OCI-M2 (cell line): ENCODE data around the gene PHACTR1.

Source experiments
- DNase-seq: peaks from one replicate; lab custom pipeline; 2025; ENCODE audit not compliant: unreplicated experiment; lab: John Stamatoyannopoulos, UW

Gene PHACTR1

DNA sequence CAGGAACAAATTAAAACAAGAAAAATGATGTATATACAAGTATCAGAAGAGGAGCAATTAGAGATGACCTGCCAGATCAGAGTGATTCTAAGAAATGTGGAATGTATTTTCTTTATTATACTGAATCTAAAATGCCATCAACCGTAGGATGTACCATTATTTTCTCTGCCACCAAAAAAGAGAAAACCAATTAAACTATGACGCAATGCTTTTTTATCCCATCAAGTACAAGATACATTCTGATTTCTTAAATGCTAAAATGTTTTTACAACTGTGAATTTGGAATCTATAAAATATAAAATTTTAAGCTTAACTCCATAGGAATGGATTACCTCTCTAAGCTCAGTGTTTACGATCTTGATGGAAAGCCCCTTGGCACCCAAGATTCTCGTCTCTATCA lies 85.9 kb downstream of the PHACTR1 start:
- no peak for DNase-seq

GRCh38 chr6:12803486-12803885 lies 86.9 kb downstream of the PHACTR1 start:
- no peak for DNase-seq

- DNase-seq = no peak
Measured at GRCh38 chr6:12804952-12805645, 88.5 kb downstream of the PHACTR1 start.

- DNase-seq = no peak
Measured at GRCh38 chr6:12806136-12806535, 89.6 kb downstream of the PHACTR1 start.

DNA sequence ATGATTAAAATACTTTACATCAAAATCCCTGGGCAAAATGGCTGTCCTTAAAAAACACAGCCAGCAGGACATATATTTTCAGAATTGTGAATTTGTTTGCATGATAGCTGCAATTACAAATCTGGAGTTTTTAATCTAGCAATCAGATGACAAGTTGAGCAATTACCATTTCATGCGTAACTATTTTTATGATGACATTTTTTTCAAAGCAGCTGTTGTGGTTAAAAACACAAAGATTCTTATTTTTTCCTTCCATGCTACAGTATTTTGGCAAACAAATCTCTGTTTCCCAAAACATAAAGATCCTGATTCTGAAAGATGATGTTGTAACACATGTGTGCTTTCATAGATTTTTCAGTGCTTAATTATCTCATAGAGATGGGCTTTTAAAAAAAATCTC lies 90.2 kb downstream of the PHACTR1 start:
- no peak for DNase-seq

GRCh38 chr6:12811519-12811918 lies 95.0 kb downstream of the PHACTR1 start:
- DNase-seq = no peak

DNA sequence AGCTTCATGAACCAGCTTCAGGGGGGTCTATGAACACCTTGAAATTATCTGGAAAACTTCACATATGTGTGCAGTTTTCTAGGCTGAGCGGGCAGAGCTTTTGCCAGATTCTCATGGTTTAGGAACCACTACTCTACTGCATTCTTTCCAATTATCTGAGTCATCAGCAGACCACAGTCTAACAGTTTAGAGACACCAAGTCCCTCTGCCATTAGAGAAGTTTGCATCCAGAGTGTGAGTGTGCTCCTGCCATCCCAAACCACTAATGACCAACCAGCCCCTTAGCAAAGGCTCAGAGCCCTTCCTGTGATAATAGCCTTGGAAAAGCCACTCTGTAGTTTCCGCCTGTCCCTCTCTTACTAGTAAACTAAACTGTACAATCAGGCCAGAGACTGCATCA lies 96.8 kb downstream of the PHACTR1 start:
- DNase-seq = no peak

DNA sequence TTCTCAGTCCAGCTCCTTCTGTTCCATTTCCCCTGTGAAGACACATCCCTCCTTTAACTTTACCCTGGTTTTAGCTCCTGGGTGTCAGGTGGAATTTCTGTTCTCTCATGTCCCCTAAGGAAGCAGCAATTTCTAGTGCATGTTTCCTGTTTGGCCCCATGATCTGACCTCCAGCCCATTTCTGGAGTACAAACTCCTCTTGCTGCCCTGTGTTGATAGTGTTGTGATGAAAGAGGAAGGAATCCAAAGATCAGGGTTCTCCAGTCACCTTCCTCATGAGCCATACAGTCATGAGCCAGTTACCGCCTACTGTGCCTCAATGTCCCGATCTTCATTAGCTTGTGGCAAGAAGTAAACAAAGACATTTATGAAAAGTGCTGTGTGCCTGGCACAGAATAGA lies 97.4 kb downstream of the PHACTR1 start:
- DNase-seq = no peak

GRCh38 chr6:12815089-12815488 lies 98.5 kb downstream of the PHACTR1 start:
- DNase-seq = no peak

- no peak for DNase-seq
Measured at GRCh38 chr6:12815884-12816600, 99.5 kb downstream of the PHACTR1 start.

DNA sequence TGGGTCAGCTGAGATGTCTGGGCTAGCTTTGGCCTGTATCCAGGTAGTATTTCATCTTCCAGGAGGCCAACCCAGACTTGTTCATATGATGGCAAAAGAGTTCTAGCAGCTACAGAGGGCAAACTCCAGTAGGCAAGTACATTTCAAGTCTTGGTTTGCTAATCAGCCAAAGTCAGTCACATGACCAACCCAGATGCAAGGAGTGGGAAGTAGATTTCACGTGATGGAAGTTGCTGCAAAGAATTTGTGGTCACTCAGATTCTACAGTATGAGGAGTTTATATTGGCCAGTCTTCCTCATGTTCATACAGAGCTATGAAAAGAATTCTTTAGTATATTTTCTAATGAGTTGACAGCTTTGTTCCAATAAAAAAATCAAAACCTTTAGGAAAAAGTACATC lies 101.8 kb downstream of the PHACTR1 start:
- DNase-seq = no peak

GRCh38 chr6:12823847-12824246 lies 107.3 kb downstream of the PHACTR1 start:
- no peak for DNase-seq

GRCh38 chr6:12826584-12826983 lies 110.0 kb downstream of the PHACTR1 start:
- DNase-seq = no peak

- DNase-seq = no peak
Measured at GRCh38 chr6:12827921-12828320, 111.4 kb downstream of the PHACTR1 start.

GRCh38 chr6:12832226-12832735 lies 115.7 kb downstream of the PHACTR1 start:
- no peak for DNase-seq

- no peak for DNase-seq
Measured at GRCh38 chr6:12836009-12836408, 119.4 kb downstream of the PHACTR1 start.

DNA sequence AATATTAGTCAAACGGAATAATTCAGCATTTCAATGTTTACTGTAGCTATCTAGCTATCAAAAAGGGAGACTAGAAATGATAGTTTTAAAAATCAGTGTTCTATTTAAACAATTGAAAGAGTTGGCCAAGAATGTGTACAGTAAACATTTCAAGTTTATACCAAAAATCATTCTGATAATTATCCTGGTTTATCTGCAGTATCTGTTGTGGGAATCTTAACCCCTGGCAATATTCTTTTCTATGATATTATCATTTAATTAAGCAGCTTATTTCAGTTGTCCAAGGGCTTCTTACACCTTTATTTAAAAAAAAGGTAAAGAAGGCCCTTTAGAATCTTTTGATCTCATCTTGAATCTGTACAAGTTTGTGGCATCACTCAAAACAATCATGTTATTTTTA lies 125.1 kb downstream of the PHACTR1 start:
- DNase-seq = no peak

DNA sequence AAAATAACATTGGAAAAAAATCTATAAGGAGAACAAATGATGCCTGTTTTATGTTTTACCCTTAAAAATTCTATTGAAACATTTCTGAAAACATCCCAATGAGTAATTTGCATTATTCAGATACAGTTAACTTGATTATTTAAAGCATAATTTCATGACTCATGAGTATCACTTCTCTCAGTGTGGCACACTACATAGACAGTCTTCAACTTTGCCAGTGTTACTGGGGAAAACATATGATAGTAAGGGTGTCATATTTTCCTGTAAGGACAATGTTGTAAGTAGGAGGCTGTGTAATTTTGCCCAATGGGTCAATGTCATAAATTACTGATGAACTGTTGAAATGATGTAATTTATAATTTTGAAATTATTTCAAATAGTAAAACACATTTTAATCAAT lies 125.5 kb downstream of the PHACTR1 start:
- no peak for DNase-seq

- DNase-seq = no peak
Measured at GRCh38 chr6:12842658-12843057, 126.1 kb downstream of the PHACTR1 start.

GRCh38 chr6:12844284-12845223 lies 128.0 kb downstream of the PHACTR1 start:
- DNase-seq = no peak

DNA sequence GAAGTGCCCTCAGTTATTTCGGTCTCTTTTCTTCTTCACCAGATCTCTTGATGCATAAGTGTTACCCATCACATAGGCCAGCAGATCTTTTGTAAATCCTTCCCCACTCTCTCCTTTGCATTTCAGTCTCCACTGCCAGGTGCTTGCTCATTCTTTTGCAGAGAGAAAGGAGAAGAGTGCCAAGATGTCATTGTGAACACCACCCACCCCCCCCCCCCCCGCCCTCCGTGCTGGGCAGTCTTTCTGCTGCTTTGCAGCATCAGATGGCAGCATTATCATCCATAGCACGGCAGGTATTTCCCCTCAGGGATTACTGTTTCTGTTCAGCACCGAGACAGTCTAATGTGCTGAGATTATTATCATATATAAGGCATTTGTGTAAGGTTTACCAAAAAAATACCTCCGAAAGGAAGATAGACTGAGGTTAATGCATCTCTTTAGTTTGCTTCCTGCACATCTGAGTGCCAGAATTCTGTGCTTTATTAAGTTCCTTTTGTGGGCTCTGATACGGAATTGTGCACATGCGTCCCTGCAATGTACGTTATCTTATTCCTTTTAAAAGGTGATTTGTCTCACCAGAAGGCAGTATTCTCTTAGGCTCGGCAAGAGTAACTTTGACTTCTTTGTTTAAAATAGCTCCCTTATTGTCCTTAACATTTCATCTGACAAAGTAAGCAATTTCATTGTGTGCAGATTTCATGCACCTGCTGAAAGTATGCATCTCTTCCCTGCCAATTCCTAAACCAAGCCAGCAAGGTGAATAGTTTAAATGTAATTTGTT lies 128.8 kb downstream of the PHACTR1 start:
- DNase-seq = no peak
